GM12872 (cell line): ENCODE results near the gene SLC28A2.

ENCODE experiments used
- TF ChIP-seq, protein P1 (sequence below): IDR thresholded peaks from 3 replicates; pipeline ENCODE4 v1.5.1; 2011; ENCODE audit warnings: low read depth, mild to moderate bottlenecking, low read length, moderate library complexity; ENCODE audit not compliant: insufficient read depth

The SLC28A2 gene

GRCh38 chr15:45225506-45226273 is 26.3 kb upstream of the SLC28A2 start:
- TF ChIP-seq, protein P1, sequence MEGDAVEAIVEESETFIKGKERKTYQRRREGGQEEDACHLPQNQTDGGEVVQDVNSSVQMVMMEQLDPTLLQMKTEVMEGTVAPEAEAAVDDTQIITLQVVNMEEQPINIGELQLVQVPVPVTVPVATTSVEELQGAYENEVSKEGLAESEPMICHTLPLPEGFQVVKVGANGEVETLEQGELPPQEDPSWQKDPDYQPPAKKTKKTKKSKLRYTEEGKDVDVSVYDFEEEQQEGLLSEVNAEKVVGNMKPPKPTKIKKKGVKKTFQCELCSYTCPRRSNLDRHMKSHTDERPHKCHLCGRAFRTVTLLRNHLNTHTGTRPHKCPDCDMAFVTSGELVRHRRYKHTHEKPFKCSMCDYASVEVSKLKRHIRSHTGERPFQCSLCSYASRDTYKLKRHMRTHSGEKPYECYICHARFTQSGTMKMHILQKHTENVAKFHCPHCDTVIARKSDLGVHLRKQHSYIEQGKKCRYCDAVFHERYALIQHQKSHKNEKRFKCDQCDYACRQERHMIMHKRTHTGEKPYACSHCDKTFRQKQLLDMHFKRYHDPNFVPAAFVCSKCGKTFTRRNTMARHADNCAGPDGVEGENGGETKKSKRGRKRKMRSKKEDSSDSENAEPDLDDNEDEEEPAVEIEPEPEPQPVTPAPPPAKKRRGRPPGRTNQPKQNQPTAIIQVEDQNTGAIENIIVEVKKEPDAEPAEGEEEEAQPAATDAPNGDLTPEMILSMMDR: no peak

DNA sequence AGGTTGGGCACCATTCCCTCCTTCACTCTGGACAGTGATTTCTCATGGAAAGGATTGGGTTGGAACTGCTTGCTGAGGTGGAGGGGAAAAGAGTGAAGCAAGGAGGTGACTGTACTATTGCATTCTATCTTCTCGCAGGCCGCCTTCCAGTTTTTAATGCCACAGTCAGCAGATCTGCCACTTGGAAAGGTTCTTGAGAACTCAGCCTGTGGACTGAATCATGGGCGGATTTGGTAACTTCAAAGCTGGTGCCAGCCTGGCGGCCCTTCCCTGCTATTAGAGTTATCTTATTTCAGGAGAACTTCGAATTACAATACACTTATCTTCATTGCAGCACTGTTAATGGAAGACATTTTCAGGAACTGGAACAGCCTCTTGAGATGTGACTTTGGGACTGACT is 23.1 kb upstream of the SLC28A2 start:
- TF ChIP-seq, protein P1: no peak

GRCh38 chr15:45230245-45230965 is 21.6 kb upstream of the SLC28A2 start:
- TF ChIP-seq, protein P1: no peak

DNA sequence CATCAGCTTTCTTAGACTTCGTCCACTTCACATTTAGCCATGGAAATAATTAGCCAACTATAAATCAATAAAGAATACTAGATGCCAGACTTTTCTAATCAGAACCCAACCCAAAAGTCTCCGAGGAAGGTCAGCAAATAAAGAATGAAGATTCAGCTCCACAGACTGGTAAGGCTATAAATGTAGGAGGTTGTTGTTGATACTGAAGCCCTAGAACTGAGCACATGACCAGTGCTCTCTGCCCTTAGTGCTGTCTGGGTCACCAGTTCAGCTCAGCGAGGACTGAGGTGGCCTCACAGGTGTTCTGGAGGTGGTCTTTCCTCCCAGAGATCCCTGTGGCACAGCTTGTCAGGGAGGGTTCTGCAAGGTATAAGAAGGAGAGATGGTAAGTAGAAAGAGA is 20.9 kb upstream of the SLC28A2 start:
- TF ChIP-seq, protein P1: no peak

GRCh38 chr15:45231864-45232562 is 20.0 kb upstream of the SLC28A2 start:
- TF ChIP-seq, protein P1: no peak

DNA sequence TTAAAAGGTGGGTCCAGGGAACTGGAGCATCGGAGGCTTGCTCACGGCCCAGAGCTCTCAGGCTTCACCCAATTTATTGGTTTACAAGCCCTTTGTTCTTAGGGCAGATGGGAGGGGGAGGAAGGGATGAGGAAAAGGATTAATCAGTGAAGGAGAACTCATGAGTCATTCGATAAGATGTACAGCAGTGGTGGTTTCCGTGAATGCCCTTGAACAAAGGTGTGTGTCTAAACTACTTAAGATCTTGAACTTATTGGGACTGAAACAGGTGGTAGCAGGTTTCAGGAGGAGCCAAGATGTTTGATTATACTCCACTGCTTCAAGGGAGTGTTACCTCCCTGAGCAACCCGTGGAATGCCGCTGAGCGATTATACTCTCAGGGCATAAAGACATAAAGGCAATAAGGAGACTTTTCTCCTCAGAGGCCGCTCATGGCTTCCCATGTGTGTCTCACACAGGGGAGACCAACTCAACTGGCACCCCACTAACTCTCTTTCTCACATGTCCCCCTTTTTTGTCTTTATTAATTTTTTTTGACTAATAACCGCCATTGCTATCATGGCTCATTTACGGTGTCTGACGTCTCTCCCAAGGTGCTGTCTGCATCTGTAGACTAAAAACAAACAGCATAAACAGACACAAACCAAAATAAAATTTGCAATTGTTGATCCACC is 17.3 kb upstream of the SLC28A2 start:
- TF ChIP-seq, protein P1: no peak

DNA sequence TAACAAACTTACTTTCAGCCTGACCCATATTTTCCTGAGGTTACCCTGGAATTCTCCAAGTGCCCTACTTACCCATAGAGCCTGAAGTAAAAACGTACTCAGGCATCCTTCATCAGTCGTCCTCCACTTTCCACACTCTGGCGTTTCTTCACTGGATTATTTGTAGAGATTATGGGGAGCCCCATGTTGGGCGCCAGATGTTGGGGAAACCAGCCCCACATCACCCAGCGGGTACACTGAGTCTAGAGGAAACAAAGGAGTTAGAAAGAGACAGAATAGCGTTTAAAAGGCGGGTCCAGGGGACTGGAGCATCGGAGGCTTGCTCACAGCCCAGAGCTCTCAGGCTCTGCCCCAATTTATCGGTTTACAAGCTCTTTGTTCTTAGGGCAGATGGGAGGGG is 9.7 kb upstream of the SLC28A2 start:
- TF ChIP-seq, protein P1: no peak
